Measurements from ENCODE around the gene NCF2.
"Not testable (repeated sequence)": the region's sequence is repeated elsewhere in the genome, so short reads cannot be mapped to it uniquely, and the experiment has no call there.

NCF2 gene, protein sequence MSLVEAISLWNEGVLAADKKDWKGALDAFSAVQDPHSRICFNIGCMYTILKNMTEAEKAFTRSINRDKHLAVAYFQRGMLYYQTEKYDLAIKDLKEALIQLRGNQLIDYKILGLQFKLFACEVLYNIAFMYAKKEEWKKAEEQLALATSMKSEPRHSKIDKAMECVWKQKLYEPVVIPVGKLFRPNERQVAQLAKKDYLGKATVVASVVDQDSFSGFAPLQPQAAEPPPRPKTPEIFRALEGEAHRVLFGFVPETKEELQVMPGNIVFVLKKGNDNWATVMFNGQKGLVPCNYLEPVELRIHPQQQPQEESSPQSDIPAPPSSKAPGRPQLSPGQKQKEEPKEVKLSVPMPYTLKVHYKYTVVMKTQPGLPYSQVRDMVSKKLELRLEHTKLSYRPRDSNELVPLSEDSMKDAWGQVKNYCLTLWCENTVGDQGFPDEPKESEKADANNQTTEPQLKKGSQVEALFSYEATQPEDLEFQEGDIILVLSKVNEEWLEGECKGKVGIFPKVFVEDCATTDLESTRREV

DNA sequence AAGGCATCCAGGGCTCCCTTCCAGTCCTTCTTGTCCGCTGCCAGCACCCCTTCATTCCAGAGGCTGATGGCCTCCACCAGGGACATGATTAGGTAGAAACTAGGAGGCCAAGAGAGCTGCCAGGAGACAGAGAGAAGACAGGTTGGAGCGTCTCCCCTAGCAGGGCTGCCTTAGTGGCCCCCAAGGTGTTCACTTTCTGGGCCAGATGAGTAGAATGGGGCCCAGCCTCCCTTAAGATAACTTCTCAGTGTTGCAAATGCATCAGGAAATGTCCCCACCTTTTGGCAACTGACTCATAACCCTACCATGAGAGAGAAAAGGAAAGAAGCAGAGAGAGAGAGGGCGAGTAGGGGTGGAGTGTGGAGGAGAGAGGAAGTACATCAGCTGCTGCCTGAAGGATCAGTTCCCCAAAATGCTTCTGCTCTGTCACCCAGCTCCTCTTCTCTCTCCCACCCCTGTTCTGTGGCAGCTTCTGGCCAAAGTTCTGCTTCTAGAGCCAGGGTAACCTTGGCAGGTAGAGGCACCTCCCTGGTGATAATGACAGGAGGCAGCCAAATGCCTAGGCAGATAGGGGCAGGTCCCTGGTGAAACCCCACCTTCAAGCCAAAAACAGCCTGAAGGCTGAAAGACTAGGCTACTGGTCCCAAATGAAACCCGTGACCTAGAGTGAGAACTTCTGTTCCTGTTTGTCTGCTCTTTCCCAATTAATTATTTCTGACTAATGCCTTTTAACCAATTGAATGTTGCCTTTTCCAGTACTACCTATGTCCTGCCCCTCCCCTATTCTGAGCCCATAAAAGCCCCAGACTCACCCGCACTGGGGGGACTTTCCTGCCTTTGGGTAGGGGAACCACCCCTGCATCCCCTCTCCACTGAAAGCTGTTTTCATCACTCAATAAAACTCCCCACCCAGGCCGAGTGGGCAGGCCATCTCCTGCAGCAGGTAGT, at the start of gene NCF2:
NCF2 (minus strand) TSS at position 216 of the 948 bp plus-strand sequence; CDS start at position 86, 130 bp downstream.
- DNase-seq: no peak

DNA sequence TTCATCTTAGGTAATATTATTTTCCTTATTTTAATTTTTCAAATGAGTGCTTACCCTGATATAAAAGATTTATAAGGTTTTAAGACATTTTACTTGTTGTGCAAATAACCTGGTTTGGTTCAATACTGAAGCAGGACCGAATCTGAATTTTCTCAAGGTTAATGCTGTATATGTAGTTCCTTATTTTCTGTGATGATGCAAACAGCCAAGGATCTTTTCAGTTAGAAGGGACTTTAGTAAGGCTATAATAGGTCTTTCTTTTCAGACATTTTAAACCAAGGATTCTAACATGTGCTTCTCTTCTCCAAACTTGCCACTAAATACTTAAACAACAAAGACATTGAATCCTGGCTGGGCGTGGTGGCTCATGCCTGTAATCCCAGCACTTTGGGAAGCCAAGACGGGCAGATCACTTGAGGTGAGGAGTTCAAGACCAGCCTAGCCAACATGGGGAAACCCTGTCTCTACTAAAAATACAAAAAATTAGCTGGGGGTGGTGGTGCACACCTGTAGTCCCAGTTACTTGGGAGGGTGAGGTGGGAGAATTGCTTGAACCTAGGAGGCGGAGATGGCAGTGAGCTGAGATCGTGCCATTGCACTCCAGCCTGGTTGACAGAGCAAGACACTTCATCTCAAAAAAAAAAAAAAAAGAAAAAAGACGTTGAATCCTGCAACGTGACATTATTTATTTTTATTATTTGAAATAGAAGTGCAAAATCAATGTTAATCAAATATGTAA, 48.6 kb upstream of the NCF2 start:
- no peak for DNase-seq

GRCh38 chr1:183636783-183637182, 46.5 kb upstream of the NCF2 start:
- DNase-seq: no peak

DNA sequence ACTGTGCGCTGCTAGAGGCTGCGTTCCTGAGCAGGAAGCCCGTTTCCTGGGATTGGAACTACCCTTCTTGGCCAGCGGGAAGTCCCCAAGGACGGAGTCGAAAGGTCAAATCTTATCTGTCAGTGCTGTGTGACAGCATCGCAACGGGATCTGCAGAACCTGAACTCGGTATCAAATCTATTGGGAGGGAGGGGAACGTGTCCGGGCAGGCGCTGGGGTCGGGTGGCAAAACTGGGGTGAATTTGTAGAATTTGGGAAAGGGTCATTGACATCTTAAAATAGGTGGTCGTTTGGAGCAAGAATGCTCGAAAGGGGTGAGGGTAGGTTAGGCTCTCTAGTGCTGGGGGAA, 46.0 kb upstream of the NCF2 start:
- DNase-seq: no peak

DNA sequence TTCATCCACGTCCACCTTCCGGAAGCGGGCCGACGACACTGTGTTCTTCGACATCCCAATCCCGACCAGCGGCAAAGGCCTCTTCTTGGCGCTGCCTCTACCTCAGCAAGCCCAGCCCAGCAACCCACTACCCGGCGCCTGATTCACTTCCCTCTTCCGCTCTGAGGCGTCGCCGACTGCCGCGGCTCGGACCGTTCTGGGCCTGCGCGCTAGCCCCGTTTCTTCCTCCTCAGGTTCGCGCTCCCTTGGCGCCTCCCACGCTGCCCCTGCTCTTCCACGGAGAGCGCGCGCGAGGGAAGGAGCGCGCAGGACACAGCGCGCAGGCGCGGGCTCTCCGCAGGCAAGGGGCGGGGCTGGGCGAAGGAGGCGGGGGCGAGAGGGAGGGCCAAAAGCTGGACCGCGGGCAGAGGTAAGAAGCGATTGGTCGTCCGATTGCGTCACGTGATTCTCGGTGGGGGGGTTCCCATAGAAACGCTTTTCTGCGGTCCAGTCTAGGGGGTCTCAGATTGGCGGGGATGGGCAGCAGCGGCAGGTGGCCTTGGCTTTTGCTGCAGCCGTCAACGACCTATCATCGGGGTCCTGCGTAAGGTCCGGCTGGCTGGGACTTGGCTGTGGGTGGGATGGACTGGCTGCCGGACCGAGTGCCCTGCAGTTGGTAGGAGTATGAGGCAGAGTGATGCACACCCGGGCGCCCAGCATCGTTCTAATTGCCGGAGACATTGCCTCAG, 45.5 kb upstream of the NCF2 start, which contains the start of gene ARPC5:
ARPC5 (minus strand) TSS at position 178 of the 728 bp plus-strand sequence; CDS start at position 54, 124 bp downstream.
- DNase-seq: peak; percentile 99

DNA sequence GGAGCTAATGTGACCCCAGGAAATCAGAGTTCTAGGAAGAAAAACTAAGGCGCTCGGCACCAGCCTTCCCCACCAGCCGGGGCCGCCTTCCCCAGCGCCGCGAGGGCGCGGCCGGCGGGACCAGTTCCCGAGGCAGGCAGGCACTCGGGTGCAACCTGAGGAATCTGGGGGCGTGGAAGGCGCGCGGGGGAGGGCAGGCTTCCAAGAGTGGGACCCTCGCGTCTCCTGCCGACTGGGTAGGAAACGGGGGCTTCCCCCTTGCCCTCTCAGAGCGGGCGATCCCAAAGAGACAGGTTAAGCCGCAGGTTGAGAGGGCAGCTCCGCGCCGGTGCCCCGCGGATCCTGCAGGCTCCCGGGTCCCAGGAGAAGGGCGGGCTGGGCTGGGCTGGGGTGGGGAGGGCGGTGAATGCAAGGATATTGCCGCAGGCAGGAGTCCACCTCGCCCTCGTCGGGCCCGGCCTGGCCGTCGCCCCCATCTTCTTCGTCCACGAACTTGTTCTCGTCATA, 44.9 kb upstream of the NCF2 start:
- DNase-seq: peak; percentile 70

- DNase-seq: no peak
Observed at GRCh38 chr1:183634429-183635065, 44.3 kb upstream of the NCF2 start.

DNA sequence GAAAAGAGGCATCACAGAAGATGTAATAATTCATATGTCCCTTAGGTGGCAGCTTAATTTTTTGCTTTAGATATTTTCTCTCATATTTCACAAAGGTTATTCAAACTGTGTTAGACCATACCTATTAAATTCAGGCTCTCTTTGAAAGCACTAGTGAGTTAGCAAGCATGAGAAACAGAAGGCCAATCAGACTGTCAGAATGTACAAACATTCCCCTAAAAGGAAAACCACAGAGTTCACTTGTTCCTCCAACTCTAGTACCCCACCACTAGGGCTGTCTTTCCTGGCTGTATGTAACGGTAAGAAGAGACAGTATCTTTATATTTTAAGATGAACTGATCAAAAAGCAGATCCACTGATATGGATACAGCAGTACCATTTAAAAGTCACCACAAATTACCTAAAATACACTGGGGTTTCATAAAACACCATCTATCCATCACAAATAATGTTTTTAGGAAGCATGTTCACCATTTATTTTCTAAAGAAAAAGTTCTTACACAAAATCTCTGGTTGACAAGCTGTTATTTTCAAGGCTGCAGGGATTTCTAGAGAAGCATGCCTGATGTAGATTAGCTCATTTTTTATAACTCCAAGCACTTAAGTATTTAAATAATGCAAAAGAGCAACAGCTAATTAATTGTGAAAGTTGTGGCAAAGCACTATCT, 43.6 kb upstream of the NCF2 start:
- DNase-seq: peak; percentile 73

GRCh38 chr1:183632964-183633363, 42.7 kb upstream of the NCF2 start:
- DNase-seq: peak; percentile 44

DNA sequence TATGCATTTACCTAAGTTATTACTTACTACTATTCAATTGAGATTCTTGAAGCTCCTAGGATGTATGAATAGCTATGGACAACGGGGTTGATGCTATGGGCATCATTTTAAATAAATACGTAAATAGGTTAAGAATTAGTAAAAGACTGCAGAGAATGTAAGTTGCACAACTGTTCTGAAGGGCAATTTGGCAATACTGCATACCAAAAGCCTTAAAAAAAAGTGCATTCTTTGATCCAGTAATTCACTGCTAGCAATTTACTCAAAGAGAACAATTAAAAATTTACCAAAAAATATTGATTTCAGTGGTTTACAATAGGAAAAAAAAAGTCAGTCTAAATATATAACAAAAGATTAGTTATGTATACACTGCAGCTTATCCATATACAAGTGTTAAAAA, 41.9 kb upstream of the NCF2 start:
- no peak for DNase-seq

DNA sequence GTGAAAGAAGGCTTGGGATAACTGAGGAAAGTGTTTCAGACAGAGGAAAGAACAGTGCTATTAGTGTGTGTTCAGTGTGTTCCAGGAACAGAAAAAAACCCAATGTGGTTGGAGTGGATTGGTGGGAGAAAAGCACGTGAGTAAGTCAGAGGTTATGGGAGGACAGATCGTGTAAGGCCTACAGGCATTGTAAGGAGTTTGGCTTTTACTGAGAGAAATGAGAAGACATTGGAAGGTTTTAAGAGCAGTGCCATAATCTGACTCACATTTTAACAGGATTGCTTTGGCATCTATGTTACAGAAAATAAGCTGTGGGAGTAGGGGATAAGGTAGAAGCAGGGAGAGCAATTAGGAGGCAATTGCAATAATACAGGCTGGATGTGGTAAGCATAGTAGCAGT, 40.5 kb upstream of the NCF2 start:
- peak; percentile 88 for DNase-seq

DNA sequence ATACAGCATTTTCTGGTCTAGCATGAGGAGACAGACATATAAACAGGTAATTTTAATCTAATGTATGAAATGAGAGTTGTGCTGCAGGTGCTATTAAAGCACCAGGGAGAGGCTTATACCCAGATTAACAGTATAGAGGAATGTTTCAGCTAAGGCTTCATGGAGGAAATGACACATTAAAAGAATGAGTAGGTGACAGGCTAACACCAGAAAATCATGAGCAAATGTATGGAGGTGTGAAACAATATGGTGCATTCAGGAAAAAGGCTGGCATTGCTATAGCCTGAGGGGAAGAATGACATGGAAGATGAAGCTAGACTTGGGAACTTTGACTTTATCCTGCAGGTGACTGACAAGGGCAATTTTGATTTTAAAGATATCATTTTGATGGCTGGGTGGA, 38.3 kb upstream of the NCF2 start:
- DNase-seq: no peak

- not testable (repeated sequence) for DNase-seq
Observed at GRCh38 chr1:183626236-183626635, 36.0 kb upstream of the NCF2 start.

DNA sequence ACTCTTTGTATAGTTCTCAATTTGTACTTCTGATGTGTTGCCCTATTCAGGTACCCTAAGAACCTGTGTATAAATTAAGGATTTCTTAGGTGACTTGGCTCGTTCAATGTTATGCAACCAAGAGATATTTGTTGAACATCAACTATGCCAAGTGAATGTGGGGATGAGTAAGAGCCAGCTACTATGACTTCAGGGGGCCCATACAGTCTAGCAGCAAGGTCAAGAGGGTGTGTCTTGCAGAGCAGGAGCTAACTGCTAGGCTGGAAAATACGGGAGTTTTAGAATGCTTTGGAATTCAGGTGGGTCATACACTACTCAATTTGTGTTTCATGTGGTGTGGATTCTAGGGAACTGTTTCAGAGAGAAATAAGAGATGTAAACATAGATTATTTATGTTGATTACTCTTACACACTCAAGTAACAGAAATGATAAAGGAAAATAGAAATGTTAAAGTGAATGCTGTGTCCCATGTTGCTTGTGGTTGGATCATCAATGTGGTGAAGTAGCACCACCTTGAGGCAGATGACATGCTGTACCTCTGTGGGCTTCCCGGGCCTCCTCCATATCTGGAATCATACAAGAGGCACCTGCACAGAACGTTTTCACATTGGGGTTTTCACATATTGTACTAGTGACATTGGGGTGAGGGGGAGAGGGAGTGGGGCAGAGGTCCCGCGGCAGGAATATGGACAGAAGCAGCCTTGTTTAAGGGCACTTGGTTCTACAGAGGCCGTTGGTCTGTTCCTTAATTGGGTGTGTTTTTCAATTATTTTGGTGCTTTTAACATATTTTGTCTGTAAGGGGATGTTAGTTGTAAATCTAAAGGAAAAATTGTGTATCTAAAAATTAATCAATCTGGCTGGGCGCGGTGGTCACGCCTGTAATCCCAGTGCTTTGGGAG, 32.9 kb upstream of the NCF2 start:
- peak; percentile 83 for DNase-seq

- DNase-seq: no peak
Observed at GRCh38 chr1:183622013-183622412, 31.8 kb upstream of the NCF2 start.

GRCh38 chr1:183620311-183620710, 30.1 kb upstream of the NCF2 start:
- no peak for DNase-seq

- DNase-seq: no peak
Observed at GRCh38 chr1:183619781-183620180, 29.5 kb upstream of the NCF2 start.

DNA sequence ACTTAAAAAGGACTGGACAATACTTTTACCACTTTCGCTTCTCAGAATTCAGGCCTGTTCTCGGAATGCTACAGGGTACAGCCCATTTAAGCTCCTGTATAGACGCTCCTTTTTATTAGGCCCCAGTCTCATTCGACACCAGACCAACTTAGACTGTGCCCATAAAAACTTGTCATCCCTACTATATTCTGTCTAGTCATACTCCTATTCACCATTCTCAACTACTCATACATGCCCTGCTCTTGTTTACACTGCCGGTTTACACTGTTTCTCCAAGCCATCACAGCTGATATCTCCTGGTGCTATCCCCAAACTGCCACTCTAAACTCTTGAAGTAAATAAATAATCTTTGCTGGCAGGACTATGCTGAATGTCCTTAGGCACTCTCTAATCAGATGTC, 27.9 kb upstream of the NCF2 start:
- DNase-seq: not testable (repeated sequence)

DNA sequence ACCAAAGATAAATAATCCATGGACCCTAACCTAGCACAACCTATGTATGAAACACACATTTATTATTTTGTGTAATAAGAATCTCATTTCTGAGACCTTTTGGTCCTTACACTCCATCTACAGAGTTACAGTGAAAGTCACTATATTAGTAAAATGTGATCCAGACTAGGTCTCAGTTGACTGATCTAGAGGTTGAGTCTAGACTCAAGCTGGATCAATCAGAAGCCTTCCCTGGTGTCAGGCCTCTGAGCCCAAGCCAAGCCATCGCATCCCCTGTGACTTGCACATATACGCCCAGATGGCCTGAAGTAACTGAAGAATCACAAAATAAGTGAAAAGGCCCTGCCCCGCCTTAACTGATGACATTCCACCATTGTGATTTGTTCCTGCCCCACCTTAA, 22.7 kb upstream of the NCF2 start:
- not testable (repeated sequence) for DNase-seq

DNA sequence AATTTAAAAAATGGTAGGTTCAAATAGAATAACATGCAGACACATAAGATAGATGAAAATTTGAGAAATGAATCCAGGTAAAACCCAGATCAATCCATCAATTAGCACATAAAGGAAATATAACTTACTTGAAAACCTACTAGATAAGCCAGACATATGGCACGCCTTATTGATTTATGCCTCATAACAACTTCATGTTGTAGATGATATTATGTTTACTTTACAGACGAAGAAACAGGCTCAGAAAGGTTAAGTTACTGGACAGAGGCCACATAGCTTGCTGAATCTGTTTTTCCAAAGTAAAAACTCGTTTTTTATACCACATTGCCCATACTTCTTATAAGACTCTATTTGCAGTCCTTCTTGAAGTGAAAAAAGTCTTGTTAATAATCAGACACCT, 22.1 kb upstream of the NCF2 start:
- no peak for DNase-seq

All from NCI-H82 (cell line).